Omental fat pad (tissue), 4 donors: ENCODE measurements around the gene LMO3. TPM values are rescaled to one million over a fixed set of nuclear protein-coding genes. Genes with fewer than 3 reads are reported as not detected.

ENCODE experiments used
- ATAC-seq: fragments of 150-250 bp; one replicate; pipeline ENCODE4 v1.9.1; 2016; ENCODE audit warnings: mild to moderate bottlenecking, moderate library complexity; ENCODE audit not compliant: low FRiP score
- DNase-seq: peaks from one replicate; pipeline ENCODE4 v3.0.0-alpha.2; 2019; ENCODE audit warnings: low spot score
- total RNA-seq, 4 donors: library from RNA; depleted of rRNA; stranded (reverse); fragments of >200 nt; gene quantifications; one replicate each; pipeline ENCODE4 v1.1.0, GENCODE V29; 2016
- TF ChIP-seq, protein P1 (sequence below), 3 donors: fragments of 450-650 bp; IDR thresholded peaks; one replicate each; pipeline ENCODE4 v1.5.1; 2016 to 2017; ENCODE audit warnings: antibody characterized with exemption in 3 of 3, mild to moderate bottlenecking in 3 of 3, moderate library complexity in 2 of 3

Gene LMO3
- total RNA-seq, 4 donors from 2014 or later: 13.1 to 169 (median 93.0) TPM

DNA sequence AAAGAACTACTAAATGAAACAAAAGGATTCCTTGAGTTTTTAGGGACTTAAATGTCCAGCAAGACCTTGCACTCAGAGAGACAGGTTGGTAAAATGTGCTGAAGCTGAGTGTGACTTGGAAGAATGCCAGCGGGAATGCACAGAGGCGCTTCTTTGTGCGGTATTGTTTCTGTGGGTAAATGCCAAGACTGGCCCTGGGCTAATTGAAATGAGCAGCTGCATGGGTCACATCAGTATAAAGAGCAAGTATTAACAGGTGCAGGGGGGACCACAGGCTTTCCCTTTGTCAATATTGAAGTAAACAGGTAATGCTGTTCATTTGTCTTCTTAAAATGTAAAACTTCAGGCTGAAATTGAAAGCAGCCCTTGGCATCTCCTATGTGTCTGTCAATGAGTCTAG is 74.3 kb downstream of the LMO3 start:
- TF ChIP-seq, protein P1, sequence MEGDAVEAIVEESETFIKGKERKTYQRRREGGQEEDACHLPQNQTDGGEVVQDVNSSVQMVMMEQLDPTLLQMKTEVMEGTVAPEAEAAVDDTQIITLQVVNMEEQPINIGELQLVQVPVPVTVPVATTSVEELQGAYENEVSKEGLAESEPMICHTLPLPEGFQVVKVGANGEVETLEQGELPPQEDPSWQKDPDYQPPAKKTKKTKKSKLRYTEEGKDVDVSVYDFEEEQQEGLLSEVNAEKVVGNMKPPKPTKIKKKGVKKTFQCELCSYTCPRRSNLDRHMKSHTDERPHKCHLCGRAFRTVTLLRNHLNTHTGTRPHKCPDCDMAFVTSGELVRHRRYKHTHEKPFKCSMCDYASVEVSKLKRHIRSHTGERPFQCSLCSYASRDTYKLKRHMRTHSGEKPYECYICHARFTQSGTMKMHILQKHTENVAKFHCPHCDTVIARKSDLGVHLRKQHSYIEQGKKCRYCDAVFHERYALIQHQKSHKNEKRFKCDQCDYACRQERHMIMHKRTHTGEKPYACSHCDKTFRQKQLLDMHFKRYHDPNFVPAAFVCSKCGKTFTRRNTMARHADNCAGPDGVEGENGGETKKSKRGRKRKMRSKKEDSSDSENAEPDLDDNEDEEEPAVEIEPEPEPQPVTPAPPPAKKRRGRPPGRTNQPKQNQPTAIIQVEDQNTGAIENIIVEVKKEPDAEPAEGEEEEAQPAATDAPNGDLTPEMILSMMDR (IDR thresholded peaks at IDR 0.05): no peak
- no peak for ATAC-seq
- DNase-seq: no peak

DNA sequence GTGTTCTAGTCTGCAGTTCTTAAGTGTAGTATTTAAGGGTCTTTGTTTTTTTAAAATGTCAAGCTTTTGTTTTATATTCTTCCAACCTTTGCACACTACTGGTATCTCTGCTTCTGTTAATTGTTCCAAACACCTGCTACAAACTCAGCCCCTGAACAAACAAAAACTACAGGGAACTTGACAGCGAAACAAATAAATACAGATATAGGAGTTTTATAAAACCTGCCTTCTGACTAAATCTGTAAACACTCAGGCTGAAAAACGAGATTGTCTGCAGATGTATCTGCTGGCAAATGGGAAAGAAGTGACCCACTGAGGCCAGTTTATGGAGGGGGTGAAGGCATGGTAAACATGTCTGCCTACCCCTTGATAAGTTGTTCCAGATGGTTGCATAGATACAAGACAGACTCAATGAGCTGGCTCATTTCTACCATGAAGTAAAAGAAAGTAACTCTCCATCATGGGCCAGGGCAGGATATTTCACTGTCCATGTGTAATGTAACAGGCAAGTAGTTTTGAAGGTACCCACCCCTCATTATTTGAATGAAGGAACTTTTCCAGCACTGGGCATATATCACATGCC is 75.6 kb downstream of the LMO3 start:
- no peak for DNase-seq
- TF ChIP-seq, protein P1 (IDR thresholded peaks at IDR 0.05): no peak
- ATAC-seq: no peak

DNA sequence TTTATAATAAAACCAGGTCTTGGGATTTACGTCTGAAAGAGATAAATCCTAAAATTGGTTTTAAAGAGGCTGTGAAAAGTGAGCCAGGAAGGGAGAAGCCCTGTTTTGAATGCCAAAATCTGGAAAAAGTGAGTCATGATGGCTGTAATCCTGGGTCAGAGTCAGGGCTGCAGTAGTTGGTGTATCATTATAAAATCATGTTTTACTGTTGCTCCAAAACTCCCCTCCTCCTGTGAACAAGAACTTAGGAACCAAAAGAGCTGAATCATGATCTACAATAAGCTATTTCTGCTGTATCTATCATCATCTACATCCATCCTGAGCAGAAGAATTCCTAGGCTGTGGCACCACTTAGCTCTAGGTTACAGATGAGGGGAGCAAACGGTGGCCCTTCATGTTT is 79.3 kb downstream of the LMO3 start:
- no peak for DNase-seq

DNA sequence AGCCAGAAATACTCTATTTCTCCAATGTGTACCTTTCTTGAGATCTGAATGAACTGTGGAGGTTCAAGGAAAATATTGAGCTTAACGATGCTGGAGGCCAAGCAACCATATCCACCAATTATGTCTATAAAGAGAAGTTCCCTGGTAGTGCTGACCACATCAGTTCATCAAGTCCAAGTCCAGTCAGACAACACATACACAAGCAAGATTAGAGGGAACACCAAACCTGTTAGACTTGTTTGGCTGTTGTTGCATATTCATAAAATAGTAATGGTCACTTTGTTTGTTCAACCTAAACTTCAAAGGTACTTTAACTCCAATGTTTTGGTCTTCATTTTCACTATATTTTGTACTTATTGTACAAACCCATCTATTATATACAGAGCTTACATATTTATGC is 81.6 kb downstream of the LMO3 start:
- ATAC-seq (no peak), DNase-seq (no peak)
- TF ChIP-seq, protein P1 (IDR thresholded peaks at IDR 0.05): no peak

More for the DNA sequence above, 79.3 kb downstream of the LMO3 start:
- peak; percentile 76 for ATAC-seq
- TF ChIP-seq, protein P1 (IDR thresholded peaks at IDR 0.05): no peak

DNA sequence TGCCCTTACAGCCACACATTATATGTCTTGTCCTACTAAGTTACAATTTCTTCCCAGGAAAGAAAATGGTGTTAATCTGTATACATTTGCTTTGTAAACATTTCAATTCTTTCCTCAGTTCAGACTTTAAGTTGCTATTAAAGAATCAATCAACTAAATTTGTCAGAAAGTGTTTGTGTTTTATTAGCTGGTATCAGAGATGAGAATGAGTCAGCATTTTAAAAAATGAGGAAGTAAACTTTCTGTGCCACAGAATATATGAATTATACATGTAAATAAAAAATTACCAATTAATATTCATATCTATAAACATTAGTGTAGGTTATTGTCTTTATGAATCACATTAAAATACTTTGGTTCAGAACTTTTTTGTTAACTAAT is 82.0 kb downstream of the LMO3 start:
- ATAC-seq (no peak), DNase-seq (no peak)
- TF ChIP-seq, protein P1 (IDR thresholded peaks at IDR 0.05): no peak

DNA sequence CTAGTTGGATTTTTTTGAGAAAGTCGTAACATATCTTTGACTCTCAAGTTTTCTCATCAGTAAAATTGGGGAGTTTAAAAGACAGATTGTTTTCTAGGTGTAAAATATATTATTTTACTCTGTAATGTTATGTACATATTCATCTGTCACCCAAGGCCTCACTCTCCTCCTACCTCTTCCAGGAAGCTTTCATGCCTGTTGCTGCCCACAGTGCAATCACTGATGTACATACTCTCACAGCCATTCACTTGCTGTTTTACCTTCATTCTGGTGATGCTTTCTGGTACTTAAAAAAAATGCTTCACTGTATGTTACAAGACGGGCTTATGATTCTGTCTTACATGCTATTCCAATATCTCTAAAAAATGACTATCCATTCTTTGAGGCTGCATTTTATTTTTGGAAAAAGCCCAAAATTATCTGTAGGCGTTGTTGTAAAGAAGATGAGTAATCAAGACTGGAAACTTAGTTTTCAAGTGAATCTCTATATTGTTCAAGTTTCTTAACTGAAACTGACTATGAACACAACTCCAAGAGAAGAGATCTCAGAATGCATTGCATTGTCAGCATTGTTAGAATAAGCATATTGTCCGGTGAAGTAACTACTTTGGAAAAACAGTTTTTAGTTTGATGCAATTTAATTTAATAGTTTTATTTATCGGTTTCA is 82.5 kb downstream of the LMO3 start:
- ATAC-seq: no peak
- TF ChIP-seq, protein P1 (IDR thresholded peaks at IDR 0.05): no peak

DNA sequence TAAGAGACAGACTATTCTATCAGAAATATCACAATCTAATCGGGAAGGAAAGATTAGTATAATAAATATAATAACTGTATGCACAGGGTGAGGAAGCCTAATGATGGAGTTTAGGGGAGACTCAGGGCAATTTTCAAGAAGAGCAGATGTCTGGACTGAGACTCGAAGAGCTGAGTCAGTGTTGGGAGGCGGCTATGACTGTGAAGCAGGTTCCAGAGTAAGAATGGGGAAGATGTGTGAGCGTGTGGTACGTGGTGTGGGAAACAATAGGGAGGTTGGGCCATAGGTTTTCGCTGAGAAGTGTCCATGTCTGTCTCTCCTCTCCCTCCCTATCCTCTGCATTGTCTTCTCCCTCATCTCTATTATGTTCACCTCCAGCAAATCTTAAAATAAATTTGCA is 85.6 kb downstream of the LMO3 start:
- TF ChIP-seq, protein P1 (IDR thresholded peaks at IDR 0.05): no peak
- ATAC-seq (no peak), DNase-seq (no peak)

More for the DNA sequence above, 82.5 kb downstream of the LMO3 start:
- DNase-seq: no peak
